ENCODE results near the gene SNTG2.

DNA sequence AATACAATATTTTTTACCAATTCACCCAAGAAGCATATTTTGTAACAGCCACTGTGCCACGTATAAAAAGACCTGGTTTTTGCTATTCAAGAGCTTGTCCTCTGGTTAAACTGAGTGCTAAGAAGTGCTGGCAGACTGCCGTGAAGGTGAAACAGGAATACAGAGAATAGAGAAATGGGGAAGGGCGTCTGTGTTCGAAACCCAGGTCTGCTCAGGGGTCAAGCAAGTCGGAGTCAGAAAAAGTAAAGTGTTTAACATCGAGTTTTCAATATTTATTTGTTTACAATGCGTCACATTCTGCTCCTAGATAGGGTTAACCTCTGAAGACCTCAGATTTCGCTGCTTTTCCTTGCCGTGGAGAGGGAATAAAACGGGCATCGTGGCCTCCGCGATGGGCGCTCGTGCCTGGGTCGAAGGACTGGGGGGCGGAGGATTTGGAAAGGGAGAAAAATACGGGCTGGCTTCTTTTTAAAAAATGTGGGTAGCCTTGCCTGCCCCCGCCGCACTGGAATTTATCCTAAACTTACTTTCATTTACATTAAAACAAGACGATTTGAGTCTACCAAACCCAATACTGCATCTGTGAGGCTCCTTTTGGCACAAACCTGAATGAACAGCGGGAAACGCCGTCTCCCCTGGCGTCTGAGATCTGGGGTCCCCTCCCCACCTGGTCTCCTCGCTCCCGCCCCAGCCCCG, 1.1 kb upstream of the SNTG2 start:
- TF ChIP-seq POLR2AphosphoS5 (IDR thresholded peaks at IDR 0.05; ENCODE audit: borderline replicate concordance, low read depth, low read length) (no peak), EZH2 (IDR thresholded peaks at IDR 0.05) (no peak)
